K562 (cell line): ENCODE data around the gene POC1B. TPM values are rescaled to one million over a fixed set of nuclear protein-coding genes. Genes with fewer than 3 reads are reported as not detected.

Experiments
- ELF4 ChIP-seq: fragments of 450-650 bp; formaldehyde crosslinking; IDR thresholded peaks from 2 replicates; pipeline ENCODE4 v1.4.0; 2022; ENCODE audit warnings: missing genetic modification characterization
- ETS2 ChIP-seq: IDR thresholded peaks from 2 replicates; pipeline ENCODE4 v1.6.1; 2016; ENCODE audit warnings: borderline replicate concordance, missing genetic modification characterization, mild to moderate bottlenecking, moderate library complexity, missing compliant biosample characterization; ENCODE audit not compliant: poor library complexity, severe bottlenecking
- HNRNPUL1 ChIP-seq: fragments of 200-400 bp; formaldehyde crosslinking; IDR thresholded peaks from 2 replicates; pipeline ENCODE4 v1.6.1; 2017; ENCODE audit warnings: low read length
- KDM5B ChIP-seq: fragments of 200-600 bp; sonication (generic); IDR thresholded peaks from 2 replicates; pipeline ENCODE4 v1.6.1; 2012; ENCODE audit warnings: low read depth, mild to moderate bottlenecking, moderate library complexity, low read length, control low read depth, inconsistent platforms; ENCODE audit not compliant: insufficient replicate concordance
- PHB2 ChIP-seq: fragments of 450-650 bp; IDR thresholded peaks from 2 replicates; pipeline ENCODE4 v1.6.1; 2017; ENCODE audit warnings: low read depth
- RBM22 ChIP-seq: fragments of 200-400 bp; formaldehyde crosslinking; IDR thresholded peaks from 2 replicates; pipeline ENCODE4 v1.6.1; 2018; ENCODE audit warnings: low read length, low read depth; ENCODE audit not compliant: poor library complexity, severe bottlenecking
- RBM34 ChIP-seq: fragments of 200-400 bp; formaldehyde crosslinking; IDR thresholded peaks from 2 replicates; pipeline ENCODE4 v1.6.1; 2018; ENCODE audit warnings: low read length, borderline replicate concordance; ENCODE audit not compliant: insufficient read depth
- RHOXF2B ChIP-seq: fragments of 250-450 bp; sonication (Bioruptor Pico); conservative IDR thresholded peaks from 2 replicates; pipeline ENCODE4 v1.5.1; 2021
- SMARCA5 ChIP-seq: fragments of 450-650 bp; IDR thresholded peaks from 2 replicates; pipeline ENCODE4 v1.6.1; 2016
- SMARCC2 ChIP-seq: fragments of 450-650 bp; IDR thresholded peaks from 2 replicates; pipeline ENCODE4 v1.6.1; 2017; ENCODE audit warnings: antibody characterized with exemption, moderate library complexity, mild to moderate bottlenecking, low read depth
- SP2 ChIP-seq: IDR thresholded peaks from 2 replicates; pipeline ENCODE4 v1.6.1; 2011; ENCODE audit warnings: mild to moderate bottlenecking, low read depth, low read length, moderate library complexity; ENCODE audit not compliant: poor library complexity, severe bottlenecking; ENCODE audit errors: extremely low read depth
- ZNF134 ChIP-seq: fragments of 250-450 bp; sonication (Bioruptor Pico); conservative IDR thresholded peaks from 2 replicates; pipeline ENCODE4 v1.4.0; 2020
- ZNF354B ChIP-seq: fragments of 250-450 bp; sonication (Bioruptor Pico); IDR thresholded peaks from 2 replicates; pipeline ENCODE4 v1.4.0; 2020
- ZNF586 ChIP-seq: fragments of 450-650 bp; formaldehyde crosslinking; conservative IDR thresholded peaks from 2 replicates; pipeline ENCODE4 v1.4.0; 2020; ENCODE audit warnings: mild to moderate bottlenecking, moderate library complexity
- polyA plus RNA-seq, 8 experiments: library from polyadenylated mRNA; depleted of rRNA in 4 of 8; stranded (reverse) in 5 of 8; unstranded in 3 of 8; fragments of >200 nt; fragmentation: Nextera tagmentation in 2 of 8; fragmentation: Illumina TruSeq in 1 of 8; extraction: Ambion mirVana in 2 of 8; extraction: Trizol in 1 of 8; gene quantifications; 2 replicates each; pipeline versions ENCODE4 v1.2.1 to v1.2.3, GENCODE V29; 2011 to 2014; ENCODE audit warnings: inconsistent platforms in 1 of 8, missing spikeins in 1 of 8
- total RNA-seq, 7 experiments: library from RNA; depleted of rRNA in 6 of 7; stranded (reverse); fragments of >200 nt in 6 of 7; fragmentation: Illumina TruSeq in 2 of 7; extraction: Trizol in 2 of 7; gene quantifications; 2 replicates each; pipeline versions ENCODE4 v1.2.1 to v1.2.3, GENCODE V29; 2011 to 2021; ENCODE audit warnings: low replicate concordance in 1 of 7
- TF ChIP-seq, protein P1 (sequence below): IDR thresholded peaks from 2 replicates; pipeline ENCODE4 v1.6.1; 2011; ENCODE audit warnings: borderline replicate concordance, low read depth, mild to moderate bottlenecking, moderate library complexity, low read length; ENCODE audit not compliant: insufficient read depth, poor library complexity, severe bottlenecking
- TF ChIP-seq, protein P2 (sequence below): sonication (generic); formaldehyde crosslinking; IDR thresholded peaks from 2 replicates; pipeline ENCODE4 v1.8.1; 2022; ENCODE audit warnings: missing genetic modification reagents
- TF ChIP-seq, protein P3 (sequence below), 3 experiments: fragments of 200-800 bp in 1 of 3; sonication (Bioruptor generic) in 1 of 3; sonication (generic) in 1 of 3; formaldehyde crosslinking in 1 of 3; IDR thresholded peaks; 2 replicates each; pipeline versions ENCODE4 v1.6.1 to v1.8.0; 2016 to 2022; ENCODE audit warnings: mild to moderate bottlenecking in 2 of 3, missing compliant biosample characterization in 2 of 3, missing genetic modification characterization in 2 of 3, missing genetic modification reagents in 1 of 3
- TF ChIP-seq, protein P4 (sequence below): fragments of 250-450 bp; sonication (Bioruptor Pico); IDR thresholded peaks from 2 replicates; pipeline ENCODE4 v1.5.0; 2021
- TF ChIP-seq, protein P5 (sequence below): fragments of 450-650 bp; formaldehyde crosslinking; IDR thresholded peaks from 2 replicates; pipeline ENCODE4 v1.4.0; 2020; ENCODE audit warnings: mild to moderate bottlenecking, moderate library complexity
- TF ChIP-seq, protein P6 (sequence below): fragments of 250-450 bp; sonication (Bioruptor Pico); IDR thresholded peaks from 2 replicates; pipeline ENCODE4 v1.5.0; 2020; ENCODE audit warnings: mild to moderate bottlenecking

Gene POC1B
- total and polyA plus RNA-seq, 9 of the 15 experiments (the other 6 are each of a cell fraction or from before 2014, with no cell fraction given): 4.5 to 16.1 (median 10.4) TPM

DNA sequence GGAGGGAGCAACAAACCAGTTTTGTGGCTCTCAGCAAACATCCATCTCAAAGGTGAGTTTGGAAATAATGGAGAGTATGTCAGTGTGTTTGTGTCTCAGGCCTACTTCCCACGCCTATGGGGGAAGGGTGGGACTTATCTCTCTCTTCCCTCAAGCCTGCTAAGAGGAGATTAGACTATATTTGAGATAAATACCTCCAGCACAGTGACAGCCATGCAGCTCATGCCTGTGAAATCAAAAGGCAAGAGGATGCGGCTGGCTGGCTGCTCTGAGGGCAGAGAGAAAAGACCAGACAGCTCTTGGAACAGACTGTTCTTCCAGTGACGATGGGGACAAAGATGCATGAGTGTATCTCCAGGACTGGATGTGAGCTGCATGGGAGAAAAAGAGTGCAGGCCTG lies 14.7 kb upstream of the POC1B start (continued):
- TF ChIP-seq, protein P1, sequence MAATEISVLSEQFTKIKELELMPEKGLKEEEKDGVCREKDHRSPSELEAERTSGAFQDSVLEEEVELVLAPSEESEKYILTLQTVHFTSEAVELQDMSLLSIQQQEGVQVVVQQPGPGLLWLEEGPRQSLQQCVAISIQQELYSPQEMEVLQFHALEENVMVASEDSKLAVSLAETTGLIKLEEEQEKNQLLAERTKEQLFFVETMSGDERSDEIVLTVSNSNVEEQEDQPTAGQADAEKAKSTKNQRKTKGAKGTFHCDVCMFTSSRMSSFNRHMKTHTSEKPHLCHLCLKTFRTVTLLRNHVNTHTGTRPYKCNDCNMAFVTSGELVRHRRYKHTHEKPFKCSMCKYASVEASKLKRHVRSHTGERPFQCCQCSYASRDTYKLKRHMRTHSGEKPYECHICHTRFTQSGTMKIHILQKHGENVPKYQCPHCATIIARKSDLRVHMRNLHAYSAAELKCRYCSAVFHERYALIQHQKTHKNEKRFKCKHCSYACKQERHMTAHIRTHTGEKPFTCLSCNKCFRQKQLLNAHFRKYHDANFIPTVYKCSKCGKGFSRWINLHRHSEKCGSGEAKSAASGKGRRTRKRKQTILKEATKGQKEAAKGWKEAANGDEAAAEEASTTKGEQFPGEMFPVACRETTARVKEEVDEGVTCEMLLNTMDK: no peak
- TF ChIP-seq, protein P2, sequence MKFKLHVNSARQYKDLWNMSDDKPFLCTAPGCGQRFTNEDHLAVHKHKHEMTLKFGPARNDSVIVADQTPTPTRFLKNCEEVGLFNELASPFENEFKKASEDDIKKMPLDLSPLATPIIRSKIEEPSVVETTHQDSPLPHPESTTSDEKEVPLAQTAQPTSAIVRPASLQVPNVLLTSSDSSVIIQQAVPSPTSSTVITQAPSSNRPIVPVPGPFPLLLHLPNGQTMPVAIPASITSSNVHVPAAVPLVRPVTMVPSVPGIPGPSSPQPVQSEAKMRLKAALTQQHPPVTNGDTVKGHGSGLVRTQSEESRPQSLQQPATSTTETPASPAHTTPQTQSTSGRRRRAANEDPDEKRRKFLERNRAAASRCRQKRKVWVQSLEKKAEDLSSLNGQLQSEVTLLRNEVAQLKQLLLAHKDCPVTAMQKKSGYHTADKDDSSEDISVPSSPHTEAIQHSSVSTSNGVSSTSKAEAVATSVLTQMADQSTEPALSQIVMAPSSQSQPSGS: no peak
- TF ChIP-seq RBM22 (no peak), SMARCA5 (no peak), ZNF586 (CRISPR knock-in tag) (no peak), PHB2 (peak; percentile 59; the same call in 1 of the 2 replicates), RHOXF2B (no peak), HNRNPUL1 (no peak), ELF4 (CRISPR knock-in tag) (no peak), ZNF134 (no peak), SP2 (no peak), ETS2 (tag) (no peak), ZNF354B (CRISPR knock-in tag) (no peak), RBM34 (no peak), SMARCC2 (peak; percentile 88), KDM5B (no peak)
- TF ChIP-seq, protein P3, sequence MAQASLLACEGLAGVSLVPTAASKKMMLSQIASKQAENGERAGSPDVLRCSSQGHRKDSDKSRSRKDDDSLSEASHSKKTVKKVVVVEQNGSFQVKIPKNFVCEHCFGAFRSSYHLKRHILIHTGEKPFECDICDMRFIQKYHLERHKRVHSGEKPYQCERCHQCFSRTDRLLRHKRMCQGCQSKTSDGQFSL (CRISPR knock-in tag; IDR thresholded peaks at IDR 0.05): no peak
- TF ChIP-seq, protein P3 (tag; IDR thresholded peaks at IDR 0.05): no peak
- TF ChIP-seq, protein P4, sequence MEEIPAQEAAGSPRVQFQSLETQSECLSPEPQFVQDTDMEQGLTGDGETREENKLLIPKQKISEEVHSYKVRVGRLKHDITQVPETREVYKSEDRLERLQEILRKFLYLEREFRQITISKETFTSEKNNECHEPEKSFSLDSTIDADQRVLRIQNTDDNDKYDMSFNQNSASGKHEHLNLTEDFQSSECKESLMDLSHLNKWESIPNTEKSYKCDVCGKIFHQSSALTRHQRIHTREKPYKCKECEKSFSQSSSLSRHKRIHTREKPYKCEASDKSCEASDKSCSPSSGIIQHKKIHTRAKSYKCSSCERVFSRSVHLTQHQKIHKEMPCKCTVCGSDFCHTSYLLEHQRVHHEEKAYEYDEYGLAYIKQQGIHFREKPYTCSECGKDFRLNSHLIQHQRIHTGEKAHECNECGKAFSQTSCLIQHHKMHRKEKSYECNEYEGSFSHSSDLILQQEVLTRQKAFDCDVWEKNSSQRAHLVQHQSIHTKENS (CRISPR knock-in tag): no peak
- TF ChIP-seq, protein P5, sequence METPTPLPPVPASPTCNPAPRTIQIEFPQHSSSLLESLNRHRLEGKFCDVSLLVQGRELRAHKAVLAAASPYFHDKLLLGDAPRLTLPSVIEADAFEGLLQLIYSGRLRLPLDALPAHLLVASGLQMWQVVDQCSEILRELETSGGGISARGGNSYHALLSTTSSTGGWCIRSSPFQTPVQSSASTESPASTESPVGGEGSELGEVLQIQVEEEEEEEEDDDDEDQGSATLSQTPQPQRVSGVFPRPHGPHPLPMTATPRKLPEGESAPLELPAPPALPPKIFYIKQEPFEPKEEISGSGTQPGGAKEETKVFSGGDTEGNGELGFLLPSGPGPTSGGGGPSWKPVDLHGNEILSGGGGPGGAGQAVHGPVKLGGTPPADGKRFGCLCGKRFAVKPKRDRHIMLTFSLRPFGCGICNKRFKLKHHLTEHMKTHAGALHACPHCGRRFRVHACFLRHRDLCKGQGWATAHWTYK (CRISPR knock-in tag): no peak
- TF ChIP-seq, protein P6, sequence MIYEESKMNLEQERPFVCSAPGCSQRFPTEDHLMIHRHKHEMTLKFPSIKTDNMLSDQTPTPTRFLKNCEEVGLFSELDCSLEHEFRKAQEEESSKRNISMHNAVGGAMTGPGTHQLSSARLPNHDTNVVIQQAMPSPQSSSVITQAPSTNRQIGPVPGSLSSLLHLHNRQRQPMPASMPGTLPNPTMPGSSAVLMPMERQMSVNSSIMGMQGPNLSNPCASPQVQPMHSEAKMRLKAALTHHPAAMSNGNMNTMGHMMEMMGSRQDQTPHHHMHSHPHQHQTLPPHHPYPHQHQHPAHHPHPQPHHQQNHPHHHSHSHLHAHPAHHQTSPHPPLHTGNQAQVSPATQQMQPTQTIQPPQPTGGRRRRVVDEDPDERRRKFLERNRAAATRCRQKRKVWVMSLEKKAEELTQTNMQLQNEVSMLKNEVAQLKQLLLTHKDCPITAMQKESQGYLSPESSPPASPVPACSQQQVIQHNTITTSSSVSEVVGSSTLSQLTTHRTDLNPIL (CRISPR knock-in tag): no peak
